GM19395 (cell line): ENCODE data around the gene RNH1.
A peak's percentile ranks its signal among the peaks of the same experiment; 100 is the strongest.

Experiments
- ATAC-seq: cut with Tn5 transposase; IDR thresholded peaks from one replicate; pipeline ENCODE4 v1.9.1; 2021; ENCODE audit warnings: mild to moderate bottlenecking, moderate library complexity; ENCODE audit not compliant: unreplicated experiment

The RNH1 gene

DNA sequence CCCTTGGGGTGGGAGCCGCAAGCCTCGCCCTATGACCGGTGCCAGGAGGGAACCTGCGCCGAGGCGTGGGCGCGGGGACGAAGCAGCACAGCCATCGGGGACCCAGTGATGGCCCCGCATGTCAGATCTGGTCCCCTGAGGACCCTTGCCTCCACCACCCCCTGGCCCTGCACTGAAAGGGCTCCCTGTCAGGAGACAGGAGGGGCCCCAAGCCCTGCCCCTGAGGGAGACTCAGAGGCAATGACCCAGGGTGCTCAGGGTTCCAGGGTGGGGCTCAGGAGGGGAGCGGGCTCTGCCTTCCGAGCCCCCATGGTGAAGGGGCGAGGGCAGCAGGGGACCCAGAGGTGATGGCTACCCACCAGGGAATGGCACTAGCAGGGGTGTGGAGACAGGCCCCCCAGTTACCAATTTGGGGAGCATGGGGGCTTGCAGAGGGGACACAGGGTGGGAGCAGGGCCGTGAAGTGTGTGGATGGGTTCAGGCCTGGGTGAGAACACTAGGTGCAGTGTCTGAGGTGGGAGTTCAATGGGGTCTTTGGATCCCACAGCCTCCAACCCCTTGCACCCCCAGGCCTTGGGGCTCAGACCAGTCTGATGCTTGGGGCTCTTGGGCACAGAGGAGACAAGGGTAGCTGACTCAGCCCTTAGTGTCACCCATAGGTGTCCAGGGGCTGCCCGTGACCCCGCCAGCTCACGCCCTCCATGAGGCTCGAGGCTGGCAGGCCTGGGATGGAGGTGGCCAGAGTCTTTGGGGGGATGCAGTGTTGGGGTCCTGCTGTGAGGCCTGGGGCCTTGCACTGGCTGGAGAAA, 30.8 kb upstream of the RNH1 start:
- ATAC-seq = no peak

DNA sequence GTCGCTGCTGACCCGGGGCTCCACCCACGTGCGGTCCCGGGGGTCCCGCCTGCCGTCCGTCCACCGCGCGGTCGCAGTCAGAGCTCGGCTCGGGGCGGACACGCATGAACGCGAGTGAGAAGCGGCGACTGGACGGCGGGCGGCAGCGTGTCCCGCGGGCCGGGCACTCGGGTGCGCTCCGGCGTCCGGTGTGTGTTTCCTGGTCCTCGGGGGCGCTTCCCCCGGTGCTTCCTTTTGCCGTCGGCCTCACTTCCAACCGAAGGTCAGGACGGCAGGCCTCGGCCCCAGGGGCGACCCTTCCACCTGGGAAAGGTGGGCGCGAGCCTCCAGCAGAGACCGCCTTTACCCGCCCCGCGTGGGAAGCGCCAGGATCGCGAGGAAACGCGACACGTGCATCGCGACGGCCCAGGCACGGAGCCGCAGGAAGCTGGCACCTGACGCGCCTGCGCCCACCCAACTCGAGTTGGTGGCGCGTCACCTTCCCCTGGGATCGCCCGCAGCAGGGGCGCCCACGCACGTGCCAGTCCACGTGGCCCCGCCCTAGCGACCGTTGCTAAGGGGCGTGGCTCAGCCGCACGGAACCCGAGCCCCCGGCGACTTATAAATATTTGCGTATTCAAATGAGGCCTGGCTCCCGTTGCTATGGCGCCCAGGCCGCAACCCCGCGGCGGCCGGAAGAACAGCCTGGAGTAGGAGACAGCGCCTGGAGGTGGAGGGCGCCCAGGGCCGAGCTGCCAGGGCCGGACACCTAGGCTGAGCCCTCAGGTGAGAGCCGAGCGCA, 30.0 kb upstream of the RNH1 start, which contains the start of gene LRRC56:
Gene LRRC56, plus strand, starts transcription at position 687 of the 781 bp plus-strand sequence. CDS start 3,158 bp downstream, outside the sequence.
- ATAC-seq = peak; percentile 61

GRCh38 chr11:535519-536454, 28.7 kb upstream of the RNH1 start, which contains the start of gene HRAS:
TSS of gene HRAS (minus strand) at chr11:535576.
- peak; percentile 67 for ATAC-seq

DNA sequence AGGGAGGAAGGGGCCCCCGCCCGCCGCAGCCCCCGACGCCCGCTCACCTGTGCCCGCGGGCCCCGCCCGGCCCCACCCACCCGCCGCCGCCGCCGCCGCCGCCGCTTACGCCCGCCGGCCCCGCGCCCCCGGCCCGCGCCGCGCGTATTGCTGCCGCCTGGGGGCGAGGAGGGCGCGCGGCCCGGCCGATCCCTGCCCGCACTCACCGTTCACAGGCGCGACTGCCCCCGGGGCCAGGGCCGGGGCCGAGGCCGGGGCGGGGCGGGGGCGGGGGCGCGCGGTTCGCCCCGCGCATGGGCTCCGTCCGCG, 28.1 kb upstream of the RNH1 start:
- ATAC-seq = peak; percentile 3

GRCh38 chr11:534396-535209, 27.6 kb upstream of the RNH1 start:
- ATAC-seq = no peak

GRCh38 chr11:533586-534395, 26.7 kb upstream of the RNH1 start:
- ATAC-seq = no peak

DNA sequence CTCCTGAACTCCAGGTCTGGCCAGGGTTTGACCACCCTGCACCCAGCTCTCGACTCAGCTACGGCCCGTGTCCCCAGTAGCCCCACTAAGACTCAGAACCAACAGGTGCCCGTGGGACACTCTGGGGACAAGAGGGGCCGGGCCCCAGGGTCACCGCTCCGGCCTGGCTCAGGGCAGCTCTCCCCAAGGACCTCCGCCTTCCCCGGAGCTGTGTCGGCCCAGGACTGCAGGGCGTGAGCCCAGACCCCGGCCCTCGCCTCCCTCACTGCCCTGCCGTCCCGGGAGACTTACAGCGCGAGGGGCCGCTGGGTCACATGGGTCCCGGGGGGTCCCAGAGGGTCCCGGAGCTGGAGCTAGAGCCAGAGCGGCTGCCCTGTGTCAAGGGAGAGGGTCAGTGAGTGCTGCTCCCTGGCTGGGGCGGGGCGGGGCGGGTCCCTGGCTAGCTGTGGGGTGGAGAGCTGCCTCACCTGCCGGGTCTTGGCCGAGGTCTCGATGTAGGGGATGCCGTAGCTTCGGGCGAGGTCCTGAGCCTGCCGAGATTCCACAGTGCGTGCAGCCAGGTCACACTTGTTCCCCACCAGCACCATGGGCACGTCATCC, 26.0 kb upstream of the RNH1 start:
- no peak for ATAC-seq

DNA sequence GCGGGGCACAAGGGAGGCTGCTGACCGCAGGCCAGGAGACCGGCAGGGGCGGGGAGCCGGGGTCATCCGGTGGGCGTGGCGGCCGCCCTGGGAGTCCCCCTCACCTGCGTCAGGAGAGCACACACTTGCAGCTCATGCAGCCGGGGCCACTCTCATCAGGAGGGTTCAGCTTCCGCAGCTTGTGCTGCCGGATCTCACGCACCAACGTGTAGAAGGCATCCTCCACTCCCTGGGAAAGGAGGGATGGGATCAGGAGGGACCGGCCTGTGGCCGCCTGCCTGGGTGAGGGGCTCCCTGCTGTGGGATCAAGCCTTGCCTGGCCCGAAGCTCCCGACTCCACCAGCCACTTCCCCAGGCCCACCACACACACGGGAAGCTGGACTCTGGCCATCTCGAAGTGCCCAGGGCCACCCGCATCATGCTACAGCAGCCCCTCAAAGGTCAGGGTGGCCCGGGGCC, 25.5 kb upstream of the RNH1 start:
- no peak for ATAC-seq

GRCh38 chr11:531919-532526, 25.0 kb upstream of the RNH1 start:
- ATAC-seq = no peak

DNA sequence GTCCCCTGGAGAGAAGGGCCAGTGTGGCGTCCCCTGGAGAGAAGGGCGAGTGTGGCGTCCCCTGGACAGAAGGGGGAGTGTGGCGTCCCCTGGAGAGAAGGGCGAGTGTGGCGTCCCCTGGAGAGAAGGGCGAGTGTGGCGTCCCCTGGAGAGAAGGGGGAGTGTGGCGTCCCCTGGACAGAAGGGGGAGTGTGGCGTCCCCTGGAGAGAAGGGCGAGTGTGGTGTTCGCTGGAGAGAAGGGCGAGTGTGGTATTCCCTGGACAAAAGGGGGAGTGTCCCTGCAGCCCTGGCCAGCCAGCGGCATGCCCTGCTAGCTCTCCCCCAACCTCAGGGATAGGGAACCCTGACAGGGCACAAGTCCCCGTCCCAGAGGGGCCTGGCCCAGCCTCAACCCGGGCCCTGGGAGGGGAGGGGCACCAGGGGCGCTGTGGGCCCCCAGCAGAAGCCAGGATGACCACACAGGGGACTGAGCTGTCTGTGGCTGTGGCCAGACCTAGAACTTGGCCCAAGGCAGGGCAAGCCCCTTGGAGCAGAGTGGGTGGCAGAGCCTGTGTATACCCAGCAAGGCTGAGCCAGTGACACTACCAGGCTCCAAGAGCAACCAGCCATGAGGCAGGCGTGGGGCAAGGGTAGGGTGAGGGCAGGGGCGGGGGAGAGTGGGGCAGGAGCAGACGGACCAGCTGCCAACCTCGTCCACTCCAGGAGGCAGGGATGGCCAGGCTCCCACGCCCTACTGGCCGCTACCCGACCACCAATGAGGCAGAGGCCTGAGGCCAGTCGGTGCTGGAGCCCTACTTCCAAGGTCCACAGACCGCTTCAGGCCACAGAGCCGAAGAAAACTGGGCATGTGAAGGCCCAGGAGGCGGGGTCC, 24.2 kb upstream of the RNH1 start:
- ATAC-seq = no peak

DNA sequence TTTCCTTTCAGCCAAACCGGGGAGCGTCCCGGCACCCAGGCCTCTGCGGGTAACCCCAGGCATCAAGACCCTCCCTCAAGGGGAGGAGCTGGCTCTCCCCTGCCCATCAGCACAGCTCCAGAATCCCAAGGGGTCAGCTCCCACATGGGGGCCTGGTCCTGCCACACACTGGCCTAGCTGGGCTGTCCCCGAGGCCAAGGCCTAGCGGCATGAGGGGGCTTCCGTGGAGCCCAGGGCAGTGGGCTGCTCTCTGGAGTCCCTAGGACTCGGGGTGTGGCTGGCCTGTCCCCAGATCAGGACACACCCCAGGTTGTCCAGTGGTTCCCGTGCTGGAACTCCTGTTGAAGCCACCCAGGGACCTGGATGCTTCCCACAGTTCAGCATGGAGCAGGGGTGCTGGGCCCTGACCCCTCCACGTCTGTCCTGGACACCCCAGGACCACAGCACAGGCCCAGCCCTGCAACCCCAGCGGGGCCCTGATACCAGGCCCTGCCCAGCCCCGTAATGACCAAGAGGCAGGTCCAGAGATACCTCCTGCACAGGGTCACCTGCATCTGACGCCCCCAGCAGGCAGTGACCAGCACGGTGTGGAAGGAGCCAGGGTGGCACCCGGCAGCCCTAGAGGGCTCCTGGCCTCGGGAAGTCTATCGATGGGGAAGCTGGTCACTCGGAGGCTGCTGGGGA, 22.8 kb upstream of the RNH1 start:
- no peak for ATAC-seq

- ATAC-seq = no peak
Observed at GRCh38 chr11:528815-529727, 22.0 kb upstream of the RNH1 start.

DNA sequence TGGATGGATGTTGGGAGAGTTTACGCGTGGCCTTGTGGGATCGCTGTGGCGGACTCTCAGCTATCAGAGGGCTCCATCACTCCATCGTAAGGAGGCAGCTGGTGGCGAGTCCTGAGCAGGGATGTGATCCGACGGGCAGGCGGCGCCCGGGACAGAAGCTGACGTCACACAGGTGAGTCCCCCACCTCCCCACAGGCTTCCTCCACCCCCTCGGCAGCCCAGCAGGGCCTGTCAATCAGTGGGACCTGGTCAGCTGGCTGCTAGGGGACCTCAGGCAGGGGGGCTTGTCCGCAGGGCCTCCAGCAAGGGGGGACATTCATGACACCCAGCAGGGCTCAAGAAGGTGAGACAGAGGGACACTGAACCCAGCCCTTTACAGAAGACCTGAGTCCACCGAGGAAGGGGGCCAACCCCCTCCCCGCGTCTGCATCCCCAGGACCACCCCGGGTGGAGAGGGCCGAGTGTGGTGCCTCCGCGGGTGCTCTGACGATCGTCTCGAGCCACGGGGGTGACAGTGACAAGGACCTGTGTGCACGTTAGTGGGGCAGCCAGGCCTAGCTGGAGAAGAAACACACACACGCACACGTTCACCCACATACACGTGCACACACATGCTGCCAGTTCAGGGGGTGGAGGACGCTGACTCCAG, 21.2 kb upstream of the RNH1 start:
- no peak for ATAC-seq

- no peak for ATAC-seq
Observed at GRCh38 chr11:526192-526591, 19.1 kb upstream of the RNH1 start.

- no peak for ATAC-seq
Observed at GRCh38 chr11:521177-521688, 14.2 kb upstream of the RNH1 start.
